ENCODE data around the gene SIRPG. TPM values are rescaled to one million over a fixed set of nuclear protein-coding genes. Genes with fewer than 3 reads are reported as not detected.
"Not testable (repeated sequence)": the region's sequence is repeated elsewhere in the genome, so short reads cannot be mapped to it uniquely, and the experiment has no call there.

The SIRPG gene
- total RNA-seq, 1 donor from 2014 or later = not detected

DNA sequence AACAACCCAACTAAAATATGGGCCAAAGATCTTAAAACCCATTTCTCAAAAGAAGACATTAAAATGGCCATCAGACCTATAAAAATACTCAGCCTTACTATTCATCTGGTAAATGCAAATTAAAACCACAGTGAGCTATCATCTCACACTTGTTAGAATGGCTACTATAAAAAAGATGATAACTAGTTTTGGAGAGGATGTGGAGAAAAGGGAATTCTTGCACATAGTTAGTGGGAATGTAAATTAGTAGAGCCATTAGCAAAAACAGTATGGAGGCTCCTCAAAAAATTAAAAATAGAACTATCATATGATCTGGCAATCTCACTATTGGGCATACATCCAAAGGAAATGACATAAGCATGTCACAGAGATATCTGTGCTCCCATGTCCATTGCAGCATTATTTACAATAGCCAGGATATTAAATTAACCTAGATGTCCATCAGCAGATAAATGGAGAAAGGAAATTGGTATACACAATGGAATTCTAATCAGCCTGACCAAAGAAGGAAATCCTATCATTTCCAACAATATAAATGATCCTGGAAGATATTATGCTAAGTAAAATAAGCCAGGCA lies 40.6 kb downstream of the SIRPG start:
- TF ChIP-seq POLR2AphosphoS5 (IDR thresholded peaks at IDR 0.05; ENCODE audit: insufficient read depth in 1 of 2, low read depth in 1 of 2) (no peak), POLR2A (IDR thresholded peaks at IDR 0.05) (no peak)
- TF ChIP-seq, protein P1, sequence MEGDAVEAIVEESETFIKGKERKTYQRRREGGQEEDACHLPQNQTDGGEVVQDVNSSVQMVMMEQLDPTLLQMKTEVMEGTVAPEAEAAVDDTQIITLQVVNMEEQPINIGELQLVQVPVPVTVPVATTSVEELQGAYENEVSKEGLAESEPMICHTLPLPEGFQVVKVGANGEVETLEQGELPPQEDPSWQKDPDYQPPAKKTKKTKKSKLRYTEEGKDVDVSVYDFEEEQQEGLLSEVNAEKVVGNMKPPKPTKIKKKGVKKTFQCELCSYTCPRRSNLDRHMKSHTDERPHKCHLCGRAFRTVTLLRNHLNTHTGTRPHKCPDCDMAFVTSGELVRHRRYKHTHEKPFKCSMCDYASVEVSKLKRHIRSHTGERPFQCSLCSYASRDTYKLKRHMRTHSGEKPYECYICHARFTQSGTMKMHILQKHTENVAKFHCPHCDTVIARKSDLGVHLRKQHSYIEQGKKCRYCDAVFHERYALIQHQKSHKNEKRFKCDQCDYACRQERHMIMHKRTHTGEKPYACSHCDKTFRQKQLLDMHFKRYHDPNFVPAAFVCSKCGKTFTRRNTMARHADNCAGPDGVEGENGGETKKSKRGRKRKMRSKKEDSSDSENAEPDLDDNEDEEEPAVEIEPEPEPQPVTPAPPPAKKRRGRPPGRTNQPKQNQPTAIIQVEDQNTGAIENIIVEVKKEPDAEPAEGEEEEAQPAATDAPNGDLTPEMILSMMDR (IDR thresholded peaks at IDR 0.05) = no peak
- no peaks in the 10 kb centered on the region for H3K36me3 ChIP-seq
- intact Hi-C loops (cut with DNase I) = no loop called here
- no peaks in the 10 kb centered on the region for H3K4me1 ChIP-seq
- no peaks in the 10 kb centered on the region for H3K27me3 ChIP-seq
- DNase-seq (ENCODE audit: extremely low spot score in 2 of 2) = no peak
- H3K27ac ChIP-seq = no peak overlapping the region
- no peaks in the 10 kb centered on the region for H3K9me3 ChIP-seq
- no peak overlapping the region for H3K4me3 ChIP-seq

DNA sequence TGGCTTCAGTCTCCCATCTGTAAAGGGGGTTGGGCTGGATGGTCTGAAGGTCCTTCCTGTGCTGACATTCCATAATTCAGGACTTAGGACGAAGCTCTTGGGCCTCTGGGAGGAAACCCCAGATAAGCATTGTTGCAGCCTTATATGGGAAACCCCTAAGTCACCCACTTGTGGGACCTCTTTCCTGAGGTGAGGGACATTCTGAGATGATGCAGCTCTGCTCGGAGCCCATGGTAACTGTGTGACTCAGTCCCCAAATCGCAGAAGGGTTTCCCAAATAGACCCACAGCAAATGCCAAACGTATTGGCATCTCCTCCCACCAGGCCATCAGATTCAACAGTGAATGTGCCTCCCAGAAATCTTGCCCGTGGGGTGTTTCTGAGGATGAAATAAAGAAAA lies 47.2 kb downstream of the SIRPG start:
- intact Hi-C loops (cut with DNase I); H3K4me3 ChIP-seq; H3K27ac ChIP-seq; H3K27me3 ChIP-seq; H3K9me3 ChIP-seq; H3K4me1 ChIP-seq; DNase-seq (ENCODE audit: extremely low spot score in 2 of 2); H3K36me3 ChIP-seq: not testable (repeated sequence)

DNA sequence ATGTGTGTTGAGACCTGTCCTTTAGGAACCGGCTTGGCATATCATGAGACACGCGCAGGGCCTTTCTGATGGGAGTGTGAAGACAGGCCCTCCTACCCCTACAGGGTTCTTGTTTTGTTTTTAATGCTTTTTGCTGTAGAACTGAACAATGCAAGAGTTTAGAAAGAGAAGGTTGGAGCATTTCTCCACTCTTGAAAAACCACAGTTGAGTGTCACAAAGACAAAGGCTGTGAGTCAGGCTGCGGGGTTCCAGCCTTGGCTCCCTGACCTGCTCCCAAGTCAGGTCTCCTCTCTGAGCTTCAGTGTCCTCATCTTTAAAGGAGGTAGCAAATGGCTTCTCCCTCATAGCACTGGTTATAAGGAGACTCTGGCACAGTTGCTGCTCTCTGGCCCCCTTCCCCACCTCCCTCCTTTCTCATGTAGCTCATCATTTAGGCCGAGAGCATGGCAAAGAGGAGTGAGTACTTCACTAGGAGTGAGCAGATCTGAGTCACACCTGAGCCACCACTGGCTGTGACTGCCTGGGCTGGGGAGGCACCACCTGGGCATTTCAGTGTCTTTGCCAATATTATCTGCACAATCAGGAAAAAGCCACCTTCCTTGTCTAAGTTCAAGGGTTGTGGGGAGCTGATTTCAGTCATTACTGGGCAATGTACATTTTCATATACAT lies 48.8 kb downstream of the SIRPG start:
- H3K4me3 ChIP-seq; H3K9me3 ChIP-seq; intact Hi-C loops (cut with DNase I); H3K27me3 ChIP-seq; H3K27ac ChIP-seq; H3K36me3 ChIP-seq; DNase-seq (ENCODE audit: extremely low spot score in 2 of 2); H3K4me1 ChIP-seq: not testable (repeated sequence)

DNA sequence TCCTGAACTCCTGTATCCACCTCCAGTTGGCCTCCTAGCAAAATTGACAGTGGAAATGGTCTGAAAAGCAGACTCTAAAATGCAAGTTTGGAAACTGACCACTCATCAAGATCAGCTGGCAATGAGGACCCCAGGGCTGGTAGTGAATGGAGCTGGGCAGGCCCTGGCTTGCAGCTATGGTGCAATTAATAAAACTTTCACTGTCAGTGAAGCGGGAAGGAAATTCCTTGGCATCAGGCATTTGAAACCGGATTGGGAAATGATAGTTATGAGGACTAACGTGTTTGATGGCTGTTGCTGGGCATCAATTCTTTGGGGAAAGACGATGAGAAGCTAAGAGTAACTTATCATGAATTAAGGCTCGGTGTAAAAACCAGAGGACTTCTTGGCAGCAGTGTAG lies 56.8 kb downstream of the SIRPG start:
- Histone ChIP-seq H3K36me3 (no peaks in the 10 kb centered on the region), H3K4me3 (no peak overlapping the region), H3K4me1 (no peaks in the 10 kb centered on the region), H3K27ac (no peak overlapping the region), H3K9me3 (no peaks in the 10 kb centered on the region), H3K27me3 (no peaks in the 10 kb centered on the region)
- no peak for DNase-seq (ENCODE audit: extremely low spot score in 2 of 2)
- TF ChIP-seq POLR2AphosphoS5 (IDR thresholded peaks at IDR 0.05; ENCODE audit: insufficient read depth in 1 of 2, low read depth in 1 of 2) (no peak), POLR2A (IDR thresholded peaks at IDR 0.05) (no peak)
- TF ChIP-seq, protein P1 (IDR thresholded peaks at IDR 0.05) = no peak
- intact Hi-C loops (cut with DNase I) = no loop called here

DNA sequence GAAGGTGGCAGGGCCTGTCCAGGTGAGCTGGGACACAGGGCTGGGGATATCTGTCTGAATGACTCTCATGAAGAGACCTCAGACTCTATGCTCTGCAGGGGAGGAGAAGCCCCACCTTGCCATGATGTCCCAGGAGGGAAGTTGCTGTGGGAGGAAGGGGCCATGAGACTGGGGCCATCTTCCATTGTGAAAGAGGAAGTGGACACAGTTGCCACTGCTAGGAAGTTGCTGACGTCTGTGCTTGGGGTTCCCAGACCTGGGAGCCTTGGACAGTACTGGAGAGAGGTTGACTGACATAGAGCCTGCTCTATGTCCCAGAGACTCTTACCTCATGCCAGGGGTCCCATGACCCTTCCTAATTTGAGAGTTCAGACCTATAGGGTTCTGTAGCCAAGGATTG lies 62.2 kb downstream of the SIRPG start:
- DNase-seq (ENCODE audit: extremely low spot score in 2 of 2) = no peak
- Histone ChIP-seq H3K27ac (no peak overlapping the region), H3K36me3 (no peaks in the 10 kb centered on the region), H3K9me3 (no peaks in the 10 kb centered on the region), H3K27me3 (no peaks in the 10 kb centered on the region), H3K4me1 (no peaks in the 10 kb centered on the region), H3K4me3 (no peak overlapping the region)
- intact Hi-C loops (cut with DNase I) = no loop called here
- TF ChIP-seq POLR2AphosphoS5 (IDR thresholded peaks at IDR 0.05; ENCODE audit: insufficient read depth in 1 of 2, low read depth in 1 of 2) (no peak), POLR2A (IDR thresholded peaks at IDR 0.05) (no peak)
- TF ChIP-seq, protein P1 (IDR thresholded peaks at IDR 0.05) = no peak

All from vagina (tissue), 2 donors.